Fibroblast of mammary gland (primary cell): ENCODE measurements around the gene ANO3.

Experiments
- DNase-seq: peaks from one replicate; pipeline ENCODE4 v3.0.0-alpha.2; 2010; ENCODE audit warnings: low read depth
- H3K4me3 ChIP-seq: 2 replicates; pipeline ENCODE4 v1.5.1; 2011; ENCODE audit warnings: low read depth, mild to moderate bottlenecking, low read length, moderate library complexity; ENCODE audit not compliant: control insufficient read depth
- CTCF ChIP-seq: conservative IDR thresholded peaks from 2 replicates; pipeline ENCODE4 v1.5.1; 2011; ENCODE audit warnings: low read depth, low read length, inconsistent platforms; ENCODE audit not compliant: control insufficient read depth, insufficient read depth

Gene ANO3

GRCh38 chr11:26350002-26350401, 18.1 kb downstream of the ANO3 start:
- DNase-seq = no peak
- H3K4me3 ChIP-seq = no peak overlapping the region
- TF ChIP-seq CTCF = no peak

GRCh38 chr11:26353010-26353409, 21.1 kb downstream of the ANO3 start:
- DNase-seq = no peak
- no peak overlapping the region for H3K4me3 ChIP-seq
- no peak for TF ChIP-seq CTCF

- no peak overlapping the region for H3K4me3 ChIP-seq
- TF ChIP-seq CTCF = no peak
- DNase-seq = no peak
Measured at GRCh38 chr11:26359055-26359454, 27.1 kb downstream of the ANO3 start.

- no peak for TF ChIP-seq CTCF
- no peak for DNase-seq
- no peak overlapping the region for H3K4me3 ChIP-seq
Measured at GRCh38 chr11:26365284-26365683, 33.4 kb downstream of the ANO3 start.

- TF ChIP-seq CTCF = no peak
Measured at GRCh38 chr11:26377619-26378018, 45.7 kb downstream of the ANO3 start.

GRCh38 chr11:26399336-26399735, 67.4 kb downstream of the ANO3 start:
- no peak overlapping the region for H3K4me3 ChIP-seq
- DNase-seq = peak; percentile 10
- no peak for TF ChIP-seq CTCF

More at GRCh38 chr11:26377619-26378018, 45.7 kb downstream of the ANO3 start:
- no peak for DNase-seq
- no peak overlapping the region for H3K4me3 ChIP-seq

- no peak for DNase-seq
- TF ChIP-seq CTCF = no peak
- H3K4me3 ChIP-seq = no peak overlapping the region
Measured at GRCh38 chr11:26410706-26411366, 78.9 kb downstream of the ANO3 start.
